HG02852 (cell line): ENCODE data around the gene IFFO2.

Experiments used
- ATAC-seq: cut with Tn5 transposase; IDR thresholded peaks from one replicate; pipeline ENCODE4 v1.9.1; 2021; ENCODE audit warnings: mild to moderate bottlenecking, moderate library complexity; ENCODE audit not compliant: unreplicated experiment

IFFO2 gene

DNA sequence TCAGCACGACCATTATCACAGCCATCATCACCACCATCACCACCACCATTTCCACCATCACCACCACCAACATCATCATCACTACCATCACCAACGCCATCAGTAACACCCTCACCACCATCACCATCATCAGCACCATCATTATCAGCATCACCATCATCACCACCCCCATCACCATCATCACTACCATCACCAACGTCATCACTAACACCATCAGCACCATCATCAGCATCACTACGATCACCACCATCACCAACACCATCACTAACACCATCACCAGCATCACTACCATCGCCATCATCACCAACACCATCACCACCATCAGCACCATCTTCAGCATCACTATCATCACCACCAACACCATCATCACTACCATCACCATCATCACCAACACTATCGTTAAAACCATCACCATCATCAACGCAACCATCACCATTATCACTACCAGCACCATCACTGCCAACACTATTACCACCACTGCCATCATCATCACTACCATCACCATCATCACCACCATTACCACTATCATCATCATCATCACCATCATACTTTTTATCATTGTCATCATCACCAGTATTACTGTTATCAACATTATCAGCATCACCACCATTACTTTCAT is 98.3 kb downstream of the IFFO2 start:
- ATAC-seq = no peak

DNA sequence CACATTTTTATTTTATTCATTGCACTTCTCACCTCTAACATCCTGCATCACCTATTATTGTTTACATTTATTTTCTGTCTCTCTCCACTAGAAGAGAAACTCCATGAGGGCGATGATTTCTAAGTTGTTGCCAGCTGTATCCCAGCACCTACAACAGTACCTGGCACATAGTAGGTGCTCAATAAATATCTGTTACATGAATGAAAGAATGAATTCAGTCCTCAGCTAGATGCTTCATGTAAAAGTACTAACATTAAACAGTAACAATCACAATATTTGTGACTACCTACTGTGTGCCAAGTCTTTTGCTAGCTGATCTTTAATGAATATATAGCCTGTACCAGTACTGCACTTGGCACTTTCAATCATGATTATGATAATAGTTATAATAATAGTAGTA is 100.0 kb downstream of the IFFO2 start:
- no peak for ATAC-seq

DNA sequence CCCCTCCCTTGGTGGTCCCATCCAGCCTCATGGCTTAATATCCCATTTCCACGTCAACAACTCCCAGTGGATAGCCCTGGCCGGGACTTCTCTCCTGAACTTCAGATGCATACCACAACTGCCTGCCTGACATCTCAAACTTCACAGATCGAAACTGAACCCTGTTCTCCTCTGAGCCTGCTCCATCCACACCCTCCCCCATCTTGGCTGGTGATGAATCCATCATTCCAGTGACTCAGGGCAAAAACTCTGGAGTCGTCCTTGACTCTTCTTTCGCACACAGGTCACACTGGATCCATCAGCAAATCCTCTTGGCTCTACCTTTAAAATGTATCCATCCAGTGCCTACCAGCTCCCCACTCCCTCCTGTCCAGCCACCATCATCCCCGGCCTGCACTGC is 100.9 kb downstream of the IFFO2 start:
- no peak for ATAC-seq

DNA sequence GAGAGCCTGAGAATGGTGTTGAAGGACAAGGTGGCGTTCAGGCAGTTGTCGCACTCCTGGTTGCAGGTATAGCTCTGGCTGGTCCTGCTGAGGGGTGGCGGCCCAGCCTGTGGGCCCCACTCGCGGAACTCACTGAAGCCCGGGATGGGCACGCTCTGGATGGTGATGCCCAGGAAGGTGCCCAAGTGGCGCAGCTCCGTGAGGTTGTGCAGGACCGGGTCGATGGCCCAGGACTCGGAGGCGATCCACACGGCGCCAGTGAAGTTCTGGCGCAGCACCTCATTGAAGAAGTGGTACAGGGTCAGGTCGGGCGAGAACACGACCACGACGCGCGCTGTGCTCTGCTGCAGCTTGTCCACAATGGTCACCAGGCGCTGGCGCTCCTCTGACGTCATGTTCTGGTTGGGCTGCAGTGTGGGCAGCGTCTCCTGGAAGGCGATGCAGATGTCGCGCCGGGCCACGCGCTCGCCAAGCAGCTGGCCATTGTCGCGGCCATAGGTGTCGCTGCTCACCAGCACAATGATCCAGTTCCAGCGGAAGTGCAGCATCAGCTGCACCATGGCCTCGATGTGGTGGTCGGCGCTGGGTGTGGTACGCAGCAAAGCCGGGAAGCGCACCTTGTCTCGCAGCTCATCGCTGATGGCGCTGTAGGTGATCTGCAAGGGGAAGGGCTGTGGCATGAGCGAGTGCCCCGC is 102.0 kb downstream of the IFFO2 start:
- no peak for ATAC-seq
